Adrenal gland (tissue), 12 donors: Measurements from ENCODE around the gene GRAMD2A. TPM values are rescaled to one million over a fixed set of nuclear protein-coding genes. Genes with fewer than 3 reads are reported as not detected.

Experiments used
- DNase-seq, 7 donors: peaks; one replicate each; pipeline ENCODE4 v3.0.0-alpha.2; 2019 to 2020
- H3K27ac ChIP-seq, 5 donors: fragments of 200-600 bp; sonication (generic) in 4 of 5; 1 replicate in 3 of 5; 2 replicates in 2 of 5; pipeline versions ENCODE4 v1.5.1 to v1.8.0; 2016 to 2020; ENCODE audit warnings: mild to moderate bottlenecking in 1 of 5
- H3K27me3 ChIP-seq: fragments of 200-600 bp; 2 replicates; pipeline ENCODE4 v1.8.0; 2021
- H3K36me3 ChIP-seq, 2 donors: fragments of 200-600 bp; replicated peaks in 1 of 2; 1 replicate in 1 of 2; 2 replicates in 1 of 2; pipeline versions ENCODE4 v1.5.1 to v1.8.0; 2018 to 2022
- H3K4me1 ChIP-seq, 2 donors: fragments of 200-600 bp; replicated peaks in 1 of 2; 1 replicate in 1 of 2; 2 replicates in 1 of 2; pipeline versions ENCODE4 v1.5.1 to v1.8.0; 2018 to 2021
- H3K4me3 ChIP-seq, 4 donors: fragments of 200-600 bp; sonication (generic) in 3 of 4; one replicate each; pipeline ENCODE4 v1.5.1; 2016 to 2018
- H3K9me3 ChIP-seq, 3 donors: fragments of 200-600 bp; sonication (generic) in 1 of 3; replicated peaks in 1 of 3; 1 replicate in 2 of 3; 2 replicates in 1 of 3; pipeline versions ENCODE4 v1.5.1 to v1.8.0; 2016 to 2021
- CTCF ChIP-seq, 6 experiments: fragments of 450-650 bp in 4 of 6; fragments of 200-600 bp in 2 of 6; sonication (generic) in 1 of 6; IDR thresholded peaks; 1 replicate in 5 of 6; 2 replicates in 1 of 6; pipeline versions ENCODE4 v1.5.1 to v1.8.0; 2016 to 2021; ENCODE audit warnings: antibody characterized with exemption in 6 of 6, mild to moderate bottlenecking in 2 of 6, moderate library complexity in 1 of 6
- POLR2A ChIP-seq, 2 donors: fragments of 450-650 bp; IDR thresholded peaks; one replicate each; pipeline ENCODE4 v1.6.1; 2017; ENCODE audit warnings: antibody characterized with exemption in 2 of 2, mild to moderate bottlenecking in 2 of 2, moderate library complexity in 1 of 2
- WGBS, 4 donors: extraction: QIAGEN DNeasy Blood & Tissue Kit in 2 of 4; methylation state at CpG; one replicate each; pipeline versions ENCODE4 v1.1.5 to v1.1.7; 2013 to 2017; 5-methylcytosine and 5-hydroxymethylcytosine counted together
- intact Hi-C, 2 donors: fragments of 100-400 bp; cut with DNase I; formaldehyde crosslinking; loops; one replicate each; pipeline versions ENCODE4 v1.14.1 to v1.15.0; 2022 to 2023
- polyA plus RNA-seq, 3 donors: library from polyadenylated mRNA; stranded (reverse); fragments of 200-250 nt in 2 of 3; fragments of 350-450 nt in 1 of 3; fragmentation: Illumina TruSeq in 1 of 3; extraction: RNeasy Lipid Tissue Mini Kit (QIAGEN cat#74804) in 1 of 3; gene quantifications; one replicate each; pipeline ENCODE4 v1.2.3, GENCODE V29; 2013 to 2014
- total RNA-seq, 9 donors: library from RNA; depleted of rRNA in 4 of 9; stranded (reverse); fragments of >200 nt in 4 of 9; fragments of 120-200 nt in 1 of 9; fragmentation: NEBNext Ultra II Directional in 1 of 9; extraction: Animal tissue kit (Norgen Biotek cat#: 25700) in 1 of 9; gene quantifications; one replicate each; pipeline versions ENCODE4 v1.1.0 to v1.2.4, GENCODE V29; 2013 to 2023
- donor health status: healthy with polysubstance abuse.
- donor health status: Bipolar disorder and iron deficiency.
- donor health status: DM: yes; HTN: yes; CAD: no.
- donor health status: DM: no; HTN: no; CAD: no.
- donor health status: DM: no; HTN: no; CAD: no.
- donor health status: DM: yes; HTN: yes; CAD: no.

GRAMD2A gene
- total and polyA plus RNA-seq, 12 donors: 0.07 to 0.64 (median 0.35) TPM; not detected in 4

GRCh38 chr15:72155635-72156616 is 41.7 kb downstream of the GRAMD2A start:
- H3K27ac ChIP-seq: peak overlapping the region in 3 of 5 donors; percentile 24 to 47 (median 31)
- H3K4me3 ChIP-seq: peak overlapping the region in 2 of 4 donors; percentile 31 to 72
- H3K27me3 ChIP-seq: no peaks in the 10 kb centered on the region
- H3K4me1 ChIP-seq: peaks cover 6 to 7% of the 10 kb centered on the region in 2 donors
- 1 to 6% (median 5%) methylated on average over 6 to 19 of the region's 19 CpGs for WGBS, 4 donors
- peak; percentile 82 to 94 (median 87) for DNase-seq
- H3K36me3 ChIP-seq: no peaks in the 10 kb centered on the region
- H3K9me3 ChIP-seq: no peaks in the 10 kb centered on the region
- no peak for TF ChIP-seq POLR2A (IDR thresholded peaks at IDR 0.05)
- peak; percentile 68 to 95 (median 89) for TF ChIP-seq CTCF (IDR thresholded peaks at IDR 0.05)
- intact Hi-C loops: loop anchor here in 1 of 2 donors (10.0 kb wide), 3 partner anchors 351 to 411 kb away; no protein-coding TSS in a partner anchor

DNA sequence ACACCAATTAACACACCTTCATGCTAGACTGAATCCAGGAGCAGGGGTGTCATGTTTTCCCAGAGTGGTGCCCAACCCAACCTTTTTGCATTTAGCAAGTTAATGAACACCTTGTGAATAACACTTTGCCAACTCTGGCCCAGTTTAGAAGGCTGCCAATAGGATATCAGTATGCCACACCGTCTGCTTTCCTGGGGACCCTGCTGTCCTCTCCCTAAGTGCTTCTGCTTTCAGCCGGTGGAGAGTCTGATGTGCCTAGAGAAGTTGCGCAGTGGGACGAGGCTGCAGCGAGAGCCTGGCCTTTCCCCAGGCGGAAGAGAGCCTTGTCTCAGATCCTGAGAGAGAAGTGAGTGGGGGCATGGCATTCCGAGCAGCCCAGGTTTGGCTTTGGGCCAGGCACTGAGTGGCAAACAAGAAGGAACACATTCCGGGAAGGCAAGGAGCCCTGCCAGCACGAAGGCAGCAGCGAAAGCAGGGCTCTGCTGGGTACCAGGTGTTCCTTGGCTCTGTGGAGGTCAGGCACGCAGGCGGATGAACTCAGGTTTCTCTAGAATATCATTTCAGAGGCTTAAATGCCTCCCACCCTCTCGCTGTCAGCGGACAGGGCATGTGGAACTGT is 42.5 kb downstream of the GRAMD2A start:
- Histone ChIP-seq H3K9me3 (no peaks in the 10 kb centered on the region), H3K4me1 (peaks cover 6 to 7% of the 10 kb centered on the region in 2 donors), H3K27me3 (no peaks in the 10 kb centered on the region), H3K36me3 (no peaks in the 10 kb centered on the region), H3K4me3 (peak overlapping the region in 2 of 4 donors; percentile 31 to 72), H3K27ac (peak overlapping the region in 2 of 5 donors; percentile 24 to 47)
- 18 to 37% (median 22%) methylated on average over 8 to 14 of the region's 14 CpGs for WGBS, 4 donors
- intact Hi-C loops: loop anchor here in 1 of 2 donors (10.0 kb wide), 3 partner anchors 350 to 410 kb away; no protein-coding TSS in a partner anchor
- DNase-seq: peak; percentile 40 to 86 (median 82)
- TF ChIP-seq POLR2A (IDR thresholded peaks at IDR 0.05) (no peak), CTCF (IDR thresholded peaks at IDR 0.05) (no peak)

GRCh38 chr15:72154316-72154715 is 43.3 kb downstream of the GRAMD2A start:
- peaks cover 6 to 7% of the 10 kb centered on the region in 2 donors for H3K4me1 ChIP-seq
- DNase-seq: no peak
- TF ChIP-seq CTCF (IDR thresholded peaks at IDR 0.05) (no peak), POLR2A (IDR thresholded peaks at IDR 0.05) (no peak)
- no peak overlapping the region for H3K27ac ChIP-seq
- intact Hi-C loops: loop anchor here in 1 of 2 donors (10.0 kb wide), 3 partner anchors 350 to 410 kb away; no protein-coding TSS in a partner anchor
- H3K9me3 ChIP-seq: no peaks in the 10 kb centered on the region
- no peaks in the 10 kb centered on the region for H3K36me3 ChIP-seq
- H3K4me3 ChIP-seq: no peak overlapping the region
- no peaks in the 10 kb centered on the region for H3K27me3 ChIP-seq
- WGBS, 4 donors: 95 to 96% (median 95%) methylated on average over 7 of the region's 7 CpGs
